ENCODE measurements around the gene GLI1.

DNA sequence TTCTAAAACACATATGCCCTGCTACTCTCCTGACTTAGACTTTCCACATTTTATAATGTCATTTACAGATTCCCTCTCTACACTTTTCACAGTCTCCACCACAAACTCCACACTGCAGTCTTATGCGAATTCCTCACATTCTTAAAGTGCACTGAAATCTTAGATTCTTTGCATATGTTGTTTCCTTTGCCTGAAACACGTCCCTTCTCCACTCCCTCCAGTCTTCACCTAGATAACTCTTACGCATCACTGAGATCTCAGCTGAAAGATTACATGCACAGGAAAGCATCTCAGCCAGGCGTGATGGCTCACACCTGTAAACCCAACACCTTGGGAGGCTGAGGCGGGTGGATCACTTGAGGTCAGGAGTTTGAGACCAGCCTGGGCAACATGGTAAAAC is 23.9 kb downstream of the GLI1 start:
- TF ChIP-seq POLR2A (IDR thresholded peaks at IDR 0.05; ENCODE audit: low read depth, low read length): no peak
- no peak for TF ChIP-seq POLR2AphosphoS5 (IDR thresholded peaks at IDR 0.05; ENCODE audit: low read depth, low read length)

Measured in GM12892 (cell line).